Measurements from ENCODE around the gene ADISSP.

Gene ADISSP

GRCh38 chr20:3781153-3781910 is 13.8 kb upstream of the ADISSP start, which contains the start of gene SPEF1:
Gene SPEF1 (minus strand): TSS chr20:3781448. CDS start chr20:3781287, 161 bp downstream.
- DNase-seq (ENCODE audit: low spot score) = peak; percentile 47
- Mint-ChIP-seq H3K9me3 (no peaks in the 10 kb centered on the region), H3K4me3 (peak within 1 kb of the TSS; percentile 44), H3K4me1 (ENCODE audit: low read depth) (peaks cover 45% of the 10 kb centered on the region), H3K36me3 (ENCODE audit: low read depth) (peaks cover 11% of the 10 kb centered on the region), H3K27me3 (ENCODE audit: low read depth) (peaks cover 24% of the 10 kb centered on the region), H3K27ac (peak within 1 kb of the TSS; percentile 47)

GRCh38 chr20:3778976-3779375 is 11.4 kb upstream of the ADISSP start:
- Mint-ChIP-seq H3K4me1 (ENCODE audit: low read depth) (peaks cover 38% of the 10 kb centered on the region), H3K4me3 (peak overlapping the region; percentile 67), H3K27me3 (ENCODE audit: low read depth) (peaks cover 24% of the 10 kb centered on the region), H3K9me3 (no peaks in the 10 kb centered on the region), H3K36me3 (ENCODE audit: low read depth) (peaks cover 5% of the 10 kb centered on the region), H3K27ac (no peak overlapping the region)
- no peak for DNase-seq (ENCODE audit: low spot score)

GRCh38 chr20:3777716-3778629 is 10.4 kb upstream of the ADISSP start:
- Mint-ChIP-seq H3K4me3 (peak overlapping the region; percentile 74), H3K4me1 (ENCODE audit: low read depth) (peaks cover 32% of the 10 kb centered on the region), H3K36me3 (ENCODE audit: low read depth) (peaks cover 2% of the 10 kb centered on the region), H3K27me3 (ENCODE audit: low read depth) (peaks cover 24% of the 10 kb centered on the region), H3K9me3 (no peaks in the 10 kb centered on the region), H3K27ac (no peak overlapping the region)
- peak; percentile 43 for DNase-seq (ENCODE audit: low spot score)

GRCh38 chr20:3777381-3777715 is 9.8 kb upstream of the ADISSP start:
- Mint-ChIP-seq H3K9me3 (no peaks in the 10 kb centered on the region), H3K27ac (no peak overlapping the region), H3K36me3 (ENCODE audit: low read depth) (no peaks in the 10 kb centered on the region), H3K4me1 (ENCODE audit: low read depth) (peaks cover 32% of the 10 kb centered on the region), H3K4me3 (peak overlapping the region; percentile 74), H3K27me3 (ENCODE audit: low read depth) (peaks cover 26% of the 10 kb centered on the region)
- no peak for DNase-seq (ENCODE audit: low spot score)

- Mint-ChIP-seq H3K27ac (no peak overlapping the region), H3K27me3 (ENCODE audit: low read depth) (peaks cover 31% of the 10 kb centered on the region), H3K9me3 (no peaks in the 10 kb centered on the region), H3K4me1 (ENCODE audit: low read depth) (peaks cover 22% of the 10 kb centered on the region), H3K4me3 (no peak overlapping the region), H3K36me3 (ENCODE audit: low read depth) (no peaks in the 10 kb centered on the region)
- DNase-seq (ENCODE audit: low spot score) = no peak
Measured at GRCh38 chr20:3775457-3776108, 8.0 kb upstream of the ADISSP start.

- Mint-ChIP-seq H3K36me3 (ENCODE audit: low read depth) (no peaks in the 10 kb centered on the region), H3K4me1 (ENCODE audit: low read depth) (peaks cover 14% of the 10 kb centered on the region), H3K27ac (no peak overlapping the region), H3K9me3 (no peaks in the 10 kb centered on the region), H3K4me3 (no peak overlapping the region), H3K27me3 (ENCODE audit: low read depth) (peaks cover 8% of the 10 kb centered on the region)
- no peak for DNase-seq (ENCODE audit: low spot score)
Measured at GRCh38 chr20:3771552-3772058, 4.1 kb upstream of the ADISSP start.

- H3K9me3 Mint-ChIP-seq = no peaks in the 10 kb centered on the region
- peak overlapping the region; percentile 94 for H3K27ac Mint-ChIP-seq
- H3K27me3 Mint-ChIP-seq (ENCODE audit: low read depth) = peaks cover 8% of the 10 kb centered on the region
- H3K36me3 Mint-ChIP-seq (ENCODE audit: low read depth) = no peaks in the 10 kb centered on the region
- DNase-seq (ENCODE audit: low spot score) = peak; percentile 80
- peaks cover 23% of the 10 kb centered on the region for H3K4me1 Mint-ChIP-seq (ENCODE audit: low read depth)
- H3K4me3 Mint-ChIP-seq = peak overlapping the region; percentile 89
Measured at GRCh38 chr20:3768342-3769130, 983 bp upstream of the ADISSP start.

- H3K4me1 Mint-ChIP-seq (ENCODE audit: low read depth) = peaks cover 23% of the 10 kb centered on the region
- H3K27ac Mint-ChIP-seq = peak overlapping the region; percentile 13
- no peak for DNase-seq (ENCODE audit: low spot score)
- no peaks in the 10 kb centered on the region for H3K36me3 Mint-ChIP-seq (ENCODE audit: low read depth)
- peaks cover 6% of the 10 kb centered on the region for H3K27me3 Mint-ChIP-seq (ENCODE audit: low read depth)
- H3K4me3 Mint-ChIP-seq = peak overlapping the region; percentile 82
- H3K9me3 Mint-ChIP-seq = no peaks in the 10 kb centered on the region
Measured at GRCh38 chr20:3767110-3767426, 485 bp downstream of the ADISSP start.

- H3K27me3 Mint-ChIP-seq (ENCODE audit: low read depth) = peaks cover 1% of the 10 kb centered on the region
- H3K36me3 Mint-ChIP-seq (ENCODE audit: low read depth) = no peaks in the 10 kb centered on the region
- H3K4me1 Mint-ChIP-seq (ENCODE audit: low read depth) = peaks cover 23% of the 10 kb centered on the region
- H3K4me3 Mint-ChIP-seq = peak overlapping the region; percentile 82
- no peaks in the 10 kb centered on the region for H3K9me3 Mint-ChIP-seq
- no peak for DNase-seq (ENCODE audit: low spot score)
- H3K27ac Mint-ChIP-seq = no peak overlapping the region
Measured at GRCh38 chr20:3766422-3767109, 987 bp downstream of the ADISSP start.

- H3K4me3 Mint-ChIP-seq = peak overlapping the region; percentile 12
- no peak overlapping the region for H3K27ac Mint-ChIP-seq
- no peaks in the 10 kb centered on the region for H3K27me3 Mint-ChIP-seq (ENCODE audit: low read depth)
- DNase-seq (ENCODE audit: low spot score) = no peak
- H3K4me1 Mint-ChIP-seq (ENCODE audit: low read depth) = peaks cover 23% of the 10 kb centered on the region
- no peaks in the 10 kb centered on the region for H3K36me3 Mint-ChIP-seq (ENCODE audit: low read depth)
- no peaks in the 10 kb centered on the region for H3K9me3 Mint-ChIP-seq
Measured at GRCh38 chr20:3765171-3765882, 2.2 kb downstream of the ADISSP start.

GRCh38 chr20:3764659-3765058 is 2.9 kb downstream of the ADISSP start:
- no peaks in the 10 kb centered on the region for H3K9me3 Mint-ChIP-seq
- peaks cover 23% of the 10 kb centered on the region for H3K4me1 Mint-ChIP-seq (ENCODE audit: low read depth)
- no peak for DNase-seq (ENCODE audit: low spot score)
- no peak overlapping the region for H3K27ac Mint-ChIP-seq
- no peak overlapping the region for H3K4me3 Mint-ChIP-seq
- H3K27me3 Mint-ChIP-seq (ENCODE audit: low read depth) = no peaks in the 10 kb centered on the region
- H3K36me3 Mint-ChIP-seq (ENCODE audit: low read depth) = no peaks in the 10 kb centered on the region

Data from T-helper 2 cell treated with Interferon-gamma antibody and Interleukin-4, amounts not matched to agents 5 μg/mL and 100 μg/mL, for 36 hours (primary cell).